Esophagus muscularis mucosa (tissue), 4 donors: ENCODE measurements around the gene FBXO31. TPM values are rescaled to one million over a fixed set of nuclear protein-coding genes. Genes with fewer than 3 reads are reported as not detected.

Source experiments
- DNase-seq: peaks from one replicate; pipeline ENCODE4 v3.0.0-alpha.2; 2017; ENCODE audit errors: extremely low spot score
- H3K27ac ChIP-seq, 4 donors: fragments of 200-600 bp; sonication (generic); replicated peaks in 1 of 4; 1 replicate in 3 of 4; 2 replicates in 1 of 4; pipeline ENCODE4 v1.5.1; 2016 to 2019; ENCODE audit warnings: mild to moderate bottlenecking in 1 of 4
- H3K27me3 ChIP-seq, 4 donors: fragments of 200-600 bp; sonication (generic); one replicate each; pipeline versions ENCODE4 v1.5.1 to v1.6.0; 2016 to 2019
- H3K36me3 ChIP-seq, 4 donors: fragments of 200-600 bp; sonication (generic); one replicate each; pipeline ENCODE4 v1.5.1; 2016 to 2019
- H3K4me1 ChIP-seq, 4 donors: fragments of 200-600 bp; sonication (generic); one replicate each; pipeline ENCODE4 v1.5.1; 2016 to 2019
- H3K4me3 ChIP-seq, 4 donors: fragments of 200-600 bp; sonication (generic); 1 replicate in 2 of 4; 2 replicates in 2 of 4; pipeline ENCODE4 v1.5.1; 2016 to 2019; ENCODE audit warnings: mild to moderate bottlenecking in 4 of 4, moderate library complexity in 1 of 4
- H3K9me3 ChIP-seq, 4 donors: fragments of 200-600 bp; sonication (generic); 1 replicate in 3 of 4; 2 replicates in 1 of 4; pipeline ENCODE4 v1.5.1; 2016 to 2019
- CTCF ChIP-seq, 3 experiments: fragments of 200-600 bp in 2 of 3; fragments of 450-650 bp in 1 of 3; sonication (generic) in 2 of 3; IDR thresholded peaks; one replicate each; pipeline ENCODE4 v1.5.1; 2017 to 2019; ENCODE audit warnings: antibody characterized with exemption in 3 of 3, mild to moderate bottlenecking in 2 of 3, moderate library complexity in 1 of 3
- EP300 ChIP-seq: sonication (generic); formaldehyde crosslinking; IDR thresholded peaks from one replicate; pipeline ENCODE4 v1.6.1; 2017; ENCODE audit warnings: antibody characterized with exemption
- POLR2A ChIP-seq: fragments of 450-650 bp; IDR thresholded peaks from one replicate; pipeline ENCODE4 v1.6.1; 2017; ENCODE audit warnings: antibody characterized with exemption, moderate library complexity, mild to moderate bottlenecking, low read depth
- POLR2AphosphoS5 ChIP-seq, 2 donors: sonication (generic); formaldehyde crosslinking; IDR thresholded peaks; one replicate each; pipeline ENCODE4 v1.6.1; 2017; ENCODE audit warnings: antibody characterized with exemption in 2 of 2
- WGBS: methylation state at CpG from one replicate; pipeline ENCODE4 v1.1.5; 2018; 5-methylcytosine and 5-hydroxymethylcytosine counted together
- intact Hi-C: fragments of 100-400 bp; cut with DNase I; formaldehyde crosslinking; loops from one replicate; pipeline ENCODE4 v1.15.1; 2023
- total RNA-seq, 4 donors: library from RNA; depleted of rRNA; stranded (reverse); fragments of >200 nt; gene quantifications; one replicate each; pipeline versions ENCODE4 v1.1.0 to v1.2.1, GENCODE V29; 2016

FBXO31 gene
- total RNA-seq, 4 donors from 2014 or later: 68.8 to 173 (median 102) TPM

- WGBS: 87% methylated on average over 12 of the region's 12 CpGs
- TF ChIP-seq CTCF (IDR thresholded peaks at IDR 0.05) (no peak), POLR2AphosphoS5 (IDR thresholded peaks at IDR 0.05) (no peak), EP300 (no peak), POLR2A (no peak)
- no peak overlapping the region for H3K27ac ChIP-seq
- peaks cover 22 to 33% (median 26%) of the 10 kb centered on the region in 4 donors for H3K4me1 ChIP-seq
- H3K27me3 ChIP-seq: no peaks in the 10 kb centered on the region
- peaks cover 0 to 17% (median 5%) of the 10 kb centered on the region in 4 donors for H3K36me3 ChIP-seq
- intact Hi-C loops: no loop called here
- H3K9me3 ChIP-seq: no peaks in the 10 kb centered on the region
- no peak overlapping the region for H3K4me3 ChIP-seq
- DNase-seq: no peak
Observed at GRCh38 chr16:87320510-87321227, 62.9 kb downstream of the FBXO31 start.

- Histone ChIP-seq H3K27me3 (no peaks in the 10 kb centered on the region), H3K4me1 (peaks cover 17 to 27% (median 20%) of the 10 kb centered on the region in 4 donors), H3K4me3 (no peak overlapping the region), H3K27ac (no peak overlapping the region), H3K9me3 (no peaks in the 10 kb centered on the region), H3K36me3 (peaks cover 0 to 13% (median 5%) of the 10 kb centered on the region in 4 donors)
- DNase-seq: no peak
- 100% methylated on average over 1 of the region's 7 CpGs for WGBS
- TF ChIP-seq POLR2A (no peak), EP300 (no peak), CTCF (IDR thresholded peaks at IDR 0.05) (no peak), POLR2AphosphoS5 (IDR thresholded peaks at IDR 0.05) (no peak)
- intact Hi-C loops: loop anchor here (5.0 kb wide), 2 partner anchors 42 to 62 kb away; partner anchors contain the start of gene FBXO31
Observed at GRCh38 chr16:87319997-87320491, 63.5 kb downstream of the FBXO31 start.

- TF ChIP-seq CTCF (IDR thresholded peaks at IDR 0.05) (no peak), EP300 (no peak), POLR2AphosphoS5 (IDR thresholded peaks at IDR 0.05) (no peak), POLR2A (no peak)
Observed at GRCh38 chr16:87319011-87319410, 64.6 kb downstream of the FBXO31 start.

GRCh38 chr16:87317750-87318644 is 65.6 kb downstream of the FBXO31 start:
- H3K27ac ChIP-seq: peak overlapping the region; percentile 88 to 97 (median 95)
- no peaks in the 10 kb centered on the region for H3K9me3 ChIP-seq
- DNase-seq: no peak
- no peaks in the 10 kb centered on the region for H3K27me3 ChIP-seq
- peak overlapping the region; percentile 87 to 100 (median 94) for H3K4me3 ChIP-seq
- TF ChIP-seq POLR2AphosphoS5 (IDR thresholded peaks at IDR 0.05): no peak
- TF ChIP-seq POLR2A: no peak
- TF ChIP-seq EP300: no peak
- no peak for TF ChIP-seq CTCF (IDR thresholded peaks at IDR 0.05)
- H3K4me1 ChIP-seq: peaks cover 8 to 16% (median 10%) of the 10 kb centered on the region in 4 donors
- intact Hi-C loops: loop anchor here (5.0 kb wide), 2 partner anchors 44 to 64 kb away; partner anchors contain the start of gene FBXO31
- peaks cover 0 to 4% (median 2%) of the 10 kb centered on the region in 4 donors for H3K36me3 ChIP-seq
- WGBS: 7% methylated on average over 28 of the region's 28 CpGs

More at GRCh38 chr16:87319011-87319410, 64.6 kb downstream of the FBXO31 start:
- Histone ChIP-seq H3K27ac (no peak overlapping the region), H3K36me3 (peaks cover 0 to 12% (median 5%) of the 10 kb centered on the region in 4 donors), H3K4me1 (peaks cover 8 to 17% (median 10%) of the 10 kb centered on the region in 4 donors), H3K4me3 (no peak overlapping the region), H3K9me3 (no peaks in the 10 kb centered on the region), H3K27me3 (no peaks in the 10 kb centered on the region)
- intact Hi-C loops: loop anchor here (5.0 kb wide), 2 partner anchors 43 to 63 kb away; partner anchors contain the start of gene FBXO31
- DNase-seq: no peak
